GM18511 (cell line): ENCODE data around the gene CSH1.
"Not testable (repeated sequence)": the region's sequence is repeated elsewhere in the genome, so short reads cannot be mapped to it uniquely, and the experiment has no call there.

ENCODE experiments used
- ATAC-seq: cut with Tn5 transposase; IDR thresholded peaks from one replicate; pipeline ENCODE4 v1.9.1; 2021; ENCODE audit warnings: mild to moderate bottlenecking, moderate library complexity; ENCODE audit not compliant: unreplicated experiment

Gene CSH1

DNA sequence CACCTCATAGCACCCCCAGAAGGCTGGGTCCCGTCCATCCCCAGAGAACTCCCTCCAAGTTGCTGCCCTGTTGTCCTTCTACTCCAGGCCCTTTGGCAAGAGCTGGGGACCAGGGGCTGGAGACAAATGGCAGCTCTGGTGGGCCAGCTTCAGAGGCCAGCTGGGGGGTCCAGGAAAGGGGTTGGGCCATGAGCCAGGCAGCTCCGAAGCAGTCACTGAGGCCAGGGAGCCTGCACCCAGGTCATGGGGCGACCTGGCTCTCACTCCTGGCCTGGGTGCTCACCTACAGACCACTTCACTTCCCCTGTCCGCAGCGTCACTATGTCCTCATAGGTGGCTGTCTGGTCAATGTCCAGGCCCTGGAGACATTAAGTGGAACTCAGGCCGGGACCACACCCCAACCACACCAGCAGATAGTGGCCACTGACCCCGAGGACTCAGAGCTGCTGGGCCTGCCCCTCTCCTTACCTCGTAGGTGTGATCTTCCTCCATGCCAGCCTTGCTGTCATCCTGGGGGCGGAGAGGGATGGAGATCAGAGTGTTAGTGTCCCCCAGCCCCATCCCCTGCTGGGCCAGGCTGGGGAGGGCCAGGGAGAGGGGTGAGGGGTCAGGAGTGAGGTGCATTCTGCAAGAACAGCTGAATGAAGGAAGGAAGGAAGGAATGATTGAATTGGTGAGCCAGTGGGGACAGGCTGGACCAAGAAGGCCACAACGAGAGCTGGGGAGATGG lies 32.8 kb upstream of the CSH1 start:
- no peak for ATAC-seq

DNA sequence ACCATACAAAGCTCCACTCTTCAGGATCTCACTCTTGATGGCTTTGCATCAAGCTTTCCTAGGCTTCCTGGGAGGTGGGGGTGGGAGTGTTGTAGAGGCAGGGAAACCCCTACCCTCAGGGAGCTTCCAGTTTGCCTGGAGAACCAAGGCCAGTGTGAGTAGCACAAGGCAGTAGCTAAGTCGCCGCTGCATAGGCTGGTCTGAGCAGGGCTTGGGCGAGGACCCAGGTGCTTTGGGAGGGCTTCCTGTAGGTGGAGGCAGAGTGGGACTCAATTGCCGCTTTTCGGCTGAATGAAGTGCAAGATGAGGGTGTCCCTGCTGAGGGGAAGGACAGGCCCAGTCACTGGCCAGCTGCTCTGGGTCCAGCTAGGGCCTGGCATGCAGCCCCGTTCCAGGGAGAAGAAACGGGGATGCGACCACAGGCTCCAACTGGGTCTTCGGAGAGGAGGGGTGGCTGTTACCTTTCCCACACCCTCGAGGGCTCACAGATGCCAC lies 31.8 kb upstream of the CSH1 start:
- no peak for ATAC-seq

GRCh38 chr17:63927464-63928171 lies 31.2 kb upstream of the CSH1 start:
- no peak for ATAC-seq

DNA sequence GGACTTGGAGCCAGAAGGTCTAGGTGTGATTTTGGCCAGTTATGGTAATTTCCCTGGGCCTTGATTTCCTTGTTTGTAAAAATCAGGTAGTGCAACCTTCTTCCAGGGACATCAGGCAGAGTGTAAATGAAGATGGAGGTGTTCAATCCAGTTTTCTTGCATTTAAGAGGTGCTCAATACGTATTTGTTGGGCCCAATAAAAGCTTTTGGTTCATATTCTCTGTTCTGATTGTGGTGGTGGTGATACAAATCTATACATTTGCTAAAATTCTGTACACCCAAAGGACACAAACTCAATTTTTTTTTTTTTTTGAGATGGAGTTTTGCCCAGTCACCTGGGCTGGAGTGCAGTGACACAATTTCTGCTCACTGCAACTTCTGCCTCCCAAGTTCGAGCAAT lies 29.8 kb upstream of the CSH1 start:
- no peak for ATAC-seq

DNA sequence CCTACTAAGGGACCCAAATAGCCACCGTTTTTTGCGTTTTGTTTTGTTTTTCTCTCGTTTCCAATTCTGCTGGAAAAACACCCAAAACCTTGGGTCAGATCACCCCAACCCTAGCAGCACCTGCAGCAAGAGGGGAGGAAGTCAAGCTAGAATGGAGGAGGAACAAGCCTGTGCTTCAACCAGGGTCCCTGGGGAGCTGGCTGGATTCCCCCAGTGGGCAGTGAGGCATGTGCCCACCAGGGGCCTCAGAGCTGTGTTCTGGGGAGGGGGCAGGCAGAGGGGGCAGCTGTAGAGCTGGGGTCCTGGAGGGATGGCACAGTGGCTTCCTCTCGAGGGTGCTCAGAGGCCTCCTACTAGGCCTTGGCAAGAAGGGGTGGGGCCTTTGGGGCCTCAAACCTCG lies 29.2 kb upstream of the CSH1 start:
- ATAC-seq, result no peak

DNA sequence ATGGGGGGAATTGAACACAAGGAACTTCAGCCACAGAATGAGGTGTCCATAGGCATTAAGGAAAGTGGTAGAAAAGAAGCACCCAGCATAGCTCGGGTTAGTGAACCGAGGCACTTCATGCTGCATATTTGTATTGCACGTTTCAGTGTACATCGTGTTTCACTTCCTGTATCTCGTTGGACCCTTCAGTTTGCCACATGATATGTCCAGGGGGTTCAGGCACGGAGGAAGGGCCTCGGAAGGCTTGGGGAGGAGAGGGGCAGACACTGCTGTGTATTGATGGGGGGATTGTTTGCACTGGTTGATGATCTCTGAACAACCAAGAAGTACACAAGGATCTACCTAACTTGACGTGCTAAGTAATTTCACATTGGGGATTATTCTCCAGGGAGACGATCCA lies 26.0 kb upstream of the CSH1 start:
- ATAC-seq, result peak; percentile 75

DNA sequence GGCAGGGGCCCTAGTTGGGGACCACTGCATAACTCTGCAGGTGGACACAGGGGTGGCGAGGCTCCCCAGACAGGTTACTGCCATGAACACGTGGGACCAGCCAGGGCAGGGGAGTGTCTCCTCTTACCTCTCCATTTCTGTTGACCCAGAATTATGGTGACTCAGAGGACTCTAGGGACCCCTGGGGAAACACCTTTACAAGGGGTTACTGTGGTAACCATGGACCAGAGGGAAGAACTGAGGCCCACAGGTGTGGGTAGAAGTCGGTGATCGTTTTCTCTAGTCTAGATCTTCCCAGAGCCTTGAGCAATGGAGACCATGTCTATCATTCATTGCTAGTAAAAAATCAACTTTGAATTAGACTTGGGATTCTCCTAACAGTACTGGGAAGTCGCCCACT lies 24.4 kb upstream of the CSH1 start:
- not testable (repeated sequence) for ATAC-seq

- not testable (repeated sequence) for ATAC-seq
These were observed 23.7 kb upstream of the CSH1 start for GRCh38 chr17:63920050-63920449.

GRCh38 chr17:63919311-63919723 lies 22.9 kb upstream of the CSH1 start:
- peak; percentile 65 for ATAC-seq

GRCh38 chr17:63918789-63919305 lies 22.5 kb upstream of the CSH1 start, which contains the start of gene GH1:
Gene GH1, minus strand, starts transcription at chr17:63918839. Its CDS starts 63 bp downstream, at chr17:63918776.
- ATAC-seq, result not testable (repeated sequence)

GRCh38 chr17:63918305-63918704 lies 21.9 kb upstream of the CSH1 start:
- ATAC-seq, result no peak

DNA sequence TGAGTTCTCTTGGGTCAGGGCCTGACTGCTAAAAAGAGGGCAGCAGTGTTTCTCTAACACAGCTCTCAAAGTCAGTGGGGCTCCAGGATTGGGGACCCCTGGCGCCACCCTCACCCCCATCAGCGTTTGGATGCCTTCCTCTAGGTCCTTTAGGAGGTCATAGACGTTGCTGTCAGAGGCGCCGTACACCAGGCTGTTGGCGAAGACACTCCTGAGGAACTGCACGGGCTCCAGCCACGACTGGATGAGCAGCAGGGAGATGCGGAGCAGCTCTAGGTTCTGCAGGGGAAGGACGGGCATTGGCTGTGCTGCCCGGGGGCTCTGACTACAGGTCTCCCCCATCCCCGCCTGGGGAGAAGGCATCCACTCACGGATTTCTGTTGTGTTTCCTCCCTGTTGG lies 21.3 kb upstream of the CSH1 start:
- no peak for ATAC-seq

DNA sequence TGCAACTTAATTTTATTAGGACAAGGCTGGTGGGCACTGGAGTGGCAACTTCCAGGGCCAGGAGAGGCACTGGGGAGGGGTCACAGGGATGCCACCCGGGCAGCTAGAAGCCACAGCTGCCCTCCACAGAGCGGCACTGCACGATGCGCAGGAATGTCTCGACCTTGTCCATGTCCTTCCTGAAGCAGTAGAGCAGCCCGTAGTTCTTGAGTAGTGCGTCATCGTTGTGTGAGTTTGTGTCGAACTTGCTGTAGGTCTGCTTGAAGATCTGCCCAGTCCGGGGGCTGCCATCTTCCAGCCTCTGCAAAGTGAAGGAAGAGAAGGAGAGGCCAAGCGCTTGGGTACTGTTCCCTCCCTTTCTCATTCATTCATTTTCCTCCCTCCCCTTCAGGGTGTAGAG lies 20.8 kb upstream of the CSH1 start:
- ATAC-seq, result not testable (repeated sequence)

DNA sequence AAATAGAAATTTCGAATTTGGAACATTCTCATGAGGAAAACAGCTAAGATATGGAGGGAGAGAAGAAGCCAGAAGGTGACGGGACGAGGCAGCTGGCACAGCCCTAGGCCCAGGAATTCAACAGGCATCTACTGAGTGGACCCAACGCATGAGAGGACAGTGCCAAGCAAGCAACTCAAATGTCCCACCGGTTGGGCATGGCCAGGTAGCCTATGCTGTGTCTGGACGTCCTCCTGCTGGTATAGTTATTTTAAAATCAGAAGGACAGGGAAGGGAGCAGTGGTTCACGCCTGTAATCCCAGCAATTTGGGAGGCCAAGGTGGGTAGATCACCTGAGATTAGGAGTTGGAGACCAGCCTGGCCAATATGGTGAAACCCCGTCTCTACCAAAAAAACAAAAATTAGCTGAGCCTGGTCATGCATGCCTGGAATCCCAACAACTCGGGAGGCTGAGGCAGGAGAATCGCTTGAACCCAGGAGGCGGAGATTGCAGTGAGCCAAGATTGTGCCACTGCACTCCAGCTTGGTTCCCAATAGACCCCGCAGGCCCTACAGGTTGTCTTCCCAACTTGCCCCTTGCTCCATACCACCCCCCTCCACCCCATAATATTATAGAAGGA lies 20.3 kb upstream of the CSH1 start:
- ATAC-seq, result no peak

DNA sequence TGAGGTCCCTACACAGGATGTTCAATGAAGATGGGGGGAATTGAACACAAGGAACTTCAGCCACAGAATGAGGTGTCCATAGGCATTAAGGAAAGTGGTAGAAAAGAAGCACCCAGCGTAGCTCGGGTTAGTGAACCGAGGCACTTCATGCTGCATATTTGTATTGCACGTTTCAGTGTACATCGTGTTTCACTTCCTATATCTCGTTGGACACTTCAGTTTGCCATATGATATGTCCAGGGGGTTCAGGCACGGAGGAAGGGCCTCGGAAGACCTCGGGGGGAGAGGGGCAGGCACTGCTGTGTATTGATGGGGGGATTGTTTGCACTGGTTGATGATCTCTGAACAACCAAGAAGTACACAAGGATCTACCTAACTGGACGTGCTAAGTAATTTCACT lies 19.4 kb upstream of the CSH1 start:
- peak; percentile 48 for ATAC-seq

DNA sequence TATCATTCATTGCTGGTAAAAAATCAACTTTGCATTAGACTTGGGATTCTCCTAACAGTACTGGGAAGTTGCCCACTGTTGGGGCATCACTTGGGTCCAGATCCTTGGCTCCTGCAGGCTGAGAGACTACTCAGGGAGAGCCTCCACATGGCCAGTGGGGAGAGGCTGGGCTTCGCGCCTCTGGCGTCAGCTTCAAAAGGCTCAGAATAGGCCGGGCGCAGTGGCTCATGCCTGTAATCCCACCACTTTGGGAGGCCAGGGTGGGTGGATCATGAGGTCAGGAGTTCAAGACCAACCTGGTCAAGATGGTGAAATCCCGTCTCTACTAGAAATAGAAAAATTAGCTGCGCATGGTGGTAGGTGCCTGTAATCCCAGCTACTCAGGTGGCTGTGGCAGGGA lies 18.1 kb upstream of the CSH1 start:
- ATAC-seq, result no peak

DNA sequence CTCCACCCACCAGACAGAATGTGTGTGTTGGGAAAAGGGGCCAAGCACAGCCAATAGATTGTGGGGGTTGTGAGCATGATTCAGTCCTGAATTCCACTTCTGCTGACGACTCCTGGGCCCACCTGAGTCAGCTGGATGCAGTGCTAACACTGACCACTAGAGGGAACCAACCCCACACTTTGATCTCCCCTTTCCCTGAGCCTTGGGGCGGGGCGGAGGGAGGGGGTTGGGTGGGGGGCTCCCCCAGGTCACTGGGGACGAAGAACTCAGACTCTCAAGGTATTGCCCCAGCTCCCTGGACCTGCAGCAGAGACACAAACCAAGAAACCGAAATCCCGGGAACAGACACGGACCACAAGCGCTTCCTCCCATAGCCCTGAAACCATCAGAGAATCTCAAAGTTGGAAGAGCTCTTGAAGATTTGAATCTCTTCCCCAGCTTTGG lies 15.3 kb upstream of the CSH1 start:
- ATAC-seq, result no peak

DNA sequence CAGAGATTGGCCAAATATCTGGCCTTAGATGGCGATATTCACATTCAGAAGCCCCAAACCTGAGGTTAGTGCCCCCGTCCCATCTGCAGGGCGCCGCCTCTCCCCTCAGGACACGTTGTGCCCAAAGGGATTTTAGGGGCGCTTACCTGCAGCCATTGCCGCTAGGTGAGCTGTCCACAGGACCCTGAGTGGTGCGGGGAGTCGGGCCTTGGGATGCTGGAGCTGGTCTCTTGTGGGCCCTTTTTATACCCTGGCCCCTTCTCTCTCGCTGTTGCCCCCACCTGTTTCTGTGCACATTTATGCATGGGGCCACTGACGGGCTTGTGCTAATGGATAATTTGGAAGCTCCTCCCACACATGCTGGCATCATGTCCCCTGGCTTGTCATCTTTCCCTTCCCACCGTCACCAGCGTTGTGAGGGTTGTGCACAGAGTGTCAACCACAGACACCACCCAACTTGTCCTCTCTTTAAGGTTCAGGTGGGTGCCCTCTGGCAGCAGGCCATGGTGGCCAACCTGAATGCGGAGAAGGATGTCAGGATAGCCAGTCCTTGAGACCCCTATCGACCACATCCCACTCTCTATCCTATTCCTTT lies 14.8 kb upstream of the CSH1 start, which contains the start of gene CSHL1:
Gene CSHL1, minus strand, starts transcription at position 218 of the 595 bp plus-strand sequence. Its CDS starts 62 bp downstream, at position 156.
- ATAC-seq, result no peak

DNA sequence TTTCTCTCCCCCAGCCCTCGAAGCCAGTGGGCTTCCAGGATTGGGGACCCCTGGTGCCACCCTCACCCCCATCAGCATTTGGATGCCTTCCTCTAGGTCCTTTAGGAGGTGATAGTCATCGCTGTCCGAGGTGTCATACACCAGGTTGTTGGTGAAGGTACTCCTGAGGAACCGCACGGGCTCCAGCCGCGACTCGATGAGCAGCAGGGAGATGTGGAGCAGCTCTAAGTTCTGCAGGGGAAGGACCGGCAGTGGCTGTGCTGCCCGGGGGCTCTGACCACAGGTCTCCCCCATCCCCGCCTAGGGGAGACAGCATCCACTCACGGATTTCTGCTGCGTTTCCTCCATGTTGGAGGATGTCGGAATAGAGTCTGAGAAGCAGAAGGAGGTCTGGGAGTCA lies 13.7 kb upstream of the CSH1 start:
- no peak for ATAC-seq

DNA sequence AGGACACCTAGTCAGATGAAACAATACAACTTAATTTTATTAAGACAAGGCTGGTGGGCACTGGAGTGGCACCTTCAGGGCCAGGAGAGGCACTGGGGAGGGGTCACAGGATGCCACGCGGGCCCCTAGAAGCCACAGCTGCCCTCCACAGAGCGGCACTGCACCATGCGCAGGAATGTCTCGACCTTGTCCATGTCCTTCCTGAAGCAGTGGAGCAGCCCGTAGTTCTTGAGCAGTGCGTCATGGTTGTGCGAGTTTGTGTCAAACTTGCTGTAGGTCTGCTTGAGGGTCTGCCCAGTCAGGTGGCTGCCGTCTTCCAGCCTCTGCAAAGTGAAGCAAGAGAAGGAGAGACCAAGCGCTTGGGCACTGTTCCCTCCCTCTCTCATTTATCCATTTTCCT lies 13.2 kb upstream of the CSH1 start:
- ATAC-seq, result not testable (repeated sequence)
